ENCODE data around the gene MRPS2.
"Not testable (repeated sequence)": the region's sequence is repeated elsewhere in the genome, so short reads cannot be mapped to it uniquely, and the experiment has no call there.

MRPS2 gene

DNA sequence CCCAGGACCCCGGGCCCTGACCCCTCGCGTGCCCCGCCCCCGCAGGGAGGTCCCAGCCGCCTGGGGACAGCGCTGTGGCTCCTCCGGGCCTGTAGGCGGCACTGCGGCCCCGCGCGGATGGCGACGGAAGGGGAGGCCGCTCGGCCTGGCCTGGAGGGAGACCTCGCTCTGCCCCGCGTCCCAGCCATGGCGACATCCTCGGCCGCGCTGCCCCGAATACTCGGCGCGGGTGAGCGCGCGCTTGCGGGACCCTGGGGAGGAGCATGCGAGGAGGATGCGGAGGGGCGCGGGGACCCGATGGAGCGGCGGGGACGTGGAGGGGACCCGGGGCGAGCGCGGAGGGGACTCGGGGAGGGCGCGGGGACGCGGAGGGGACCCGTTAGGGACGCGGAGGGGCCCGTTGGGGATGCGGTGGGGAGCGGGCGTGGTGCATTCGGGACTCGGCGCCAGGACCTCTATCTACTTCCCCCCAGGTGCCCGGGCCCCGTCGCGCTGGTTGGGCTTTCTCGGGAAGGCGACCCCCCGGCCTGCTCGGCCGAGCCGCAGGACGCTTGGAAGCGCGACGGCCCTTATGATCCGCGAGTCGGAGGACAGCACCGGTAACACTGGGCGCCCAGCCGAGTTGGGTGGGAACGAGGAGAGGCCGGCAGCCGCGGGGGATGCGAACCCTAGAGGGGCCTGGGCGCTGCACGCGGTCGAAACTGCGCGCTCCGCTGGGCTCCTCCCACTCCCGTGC, at the start of gene MRPS2:
MRPS2 (plus strand) TSS at position 158 of the 736 bp plus-strand sequence; CDS start at position 187, 29 bp downstream.
- DNase-seq (ENCODE audit: low read depth): peak; percentile 60
- H3K4me3 ChIP-seq (ENCODE audit: low read depth, low read length): peak within 1 kb of the TSS; percentile 84
- TF ChIP-seq, protein P1, sequence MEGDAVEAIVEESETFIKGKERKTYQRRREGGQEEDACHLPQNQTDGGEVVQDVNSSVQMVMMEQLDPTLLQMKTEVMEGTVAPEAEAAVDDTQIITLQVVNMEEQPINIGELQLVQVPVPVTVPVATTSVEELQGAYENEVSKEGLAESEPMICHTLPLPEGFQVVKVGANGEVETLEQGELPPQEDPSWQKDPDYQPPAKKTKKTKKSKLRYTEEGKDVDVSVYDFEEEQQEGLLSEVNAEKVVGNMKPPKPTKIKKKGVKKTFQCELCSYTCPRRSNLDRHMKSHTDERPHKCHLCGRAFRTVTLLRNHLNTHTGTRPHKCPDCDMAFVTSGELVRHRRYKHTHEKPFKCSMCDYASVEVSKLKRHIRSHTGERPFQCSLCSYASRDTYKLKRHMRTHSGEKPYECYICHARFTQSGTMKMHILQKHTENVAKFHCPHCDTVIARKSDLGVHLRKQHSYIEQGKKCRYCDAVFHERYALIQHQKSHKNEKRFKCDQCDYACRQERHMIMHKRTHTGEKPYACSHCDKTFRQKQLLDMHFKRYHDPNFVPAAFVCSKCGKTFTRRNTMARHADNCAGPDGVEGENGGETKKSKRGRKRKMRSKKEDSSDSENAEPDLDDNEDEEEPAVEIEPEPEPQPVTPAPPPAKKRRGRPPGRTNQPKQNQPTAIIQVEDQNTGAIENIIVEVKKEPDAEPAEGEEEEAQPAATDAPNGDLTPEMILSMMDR (IDR thresholded peaks at IDR 0.05; ENCODE audit: control insufficient read depth, extremely low read depth, insufficient read depth): peak; percentile 99

- TF ChIP-seq, protein P1 (IDR thresholded peaks at IDR 0.05; ENCODE audit: control insufficient read depth, extremely low read depth, insufficient read depth): no peak
- no peak for DNase-seq (ENCODE audit: low read depth)
- no peak overlapping the region for H3K4me3 ChIP-seq (ENCODE audit: low read depth, low read length)
Measured at GRCh38 chr9:135450956-135451355, 49.5 kb upstream of the MRPS2 start.

DNA sequence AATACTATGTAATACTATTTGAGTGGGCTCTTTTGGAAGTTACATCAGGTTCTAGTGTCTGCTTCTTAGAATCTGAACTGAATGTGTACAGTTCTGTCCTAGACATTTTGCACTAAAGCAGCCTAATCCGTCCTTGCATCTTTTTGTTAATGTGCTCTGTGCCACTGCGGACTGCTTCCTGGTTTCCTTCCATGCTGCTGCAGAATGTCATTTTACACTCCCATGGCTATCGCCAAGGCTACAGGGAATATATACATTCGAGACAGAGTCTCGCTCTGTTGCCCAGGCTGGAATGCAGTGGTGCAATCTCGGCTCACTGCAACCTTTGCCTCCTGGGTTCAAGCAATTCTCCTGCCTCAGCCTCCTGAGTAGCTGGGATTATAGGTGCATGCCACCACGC, 48.6 kb upstream of the MRPS2 start:
- not testable (repeated sequence) for DNase-seq (ENCODE audit: low read depth); H3K4me3 ChIP-seq (ENCODE audit: low read depth, low read length)

DNA sequence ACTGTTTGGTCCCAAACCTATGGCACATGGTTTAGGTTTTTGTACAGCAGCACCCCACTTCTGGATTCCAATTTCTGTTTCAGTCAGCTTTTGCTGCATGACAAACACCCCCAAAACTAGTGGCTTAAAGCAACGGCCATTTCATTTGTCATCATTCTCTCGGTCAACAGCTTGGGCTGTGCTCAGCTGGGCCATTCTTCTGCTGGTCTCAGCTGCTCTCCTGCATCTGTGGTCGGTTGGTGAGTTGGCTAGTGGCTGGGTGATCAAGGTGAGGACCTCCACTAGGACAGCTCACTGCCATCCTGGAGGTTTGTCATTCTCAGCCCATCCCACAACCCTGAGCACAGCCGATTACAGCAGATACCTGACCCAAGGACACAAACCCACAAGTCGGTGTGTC, 45.7 kb upstream of the MRPS2 start:
- H3K4me3 ChIP-seq (ENCODE audit: low read depth, low read length): no peak overlapping the region
- DNase-seq (ENCODE audit: low read depth): no peak
- TF ChIP-seq, protein P1 (IDR thresholded peaks at IDR 0.05; ENCODE audit: control insufficient read depth, extremely low read depth, insufficient read depth): no peak

DNA sequence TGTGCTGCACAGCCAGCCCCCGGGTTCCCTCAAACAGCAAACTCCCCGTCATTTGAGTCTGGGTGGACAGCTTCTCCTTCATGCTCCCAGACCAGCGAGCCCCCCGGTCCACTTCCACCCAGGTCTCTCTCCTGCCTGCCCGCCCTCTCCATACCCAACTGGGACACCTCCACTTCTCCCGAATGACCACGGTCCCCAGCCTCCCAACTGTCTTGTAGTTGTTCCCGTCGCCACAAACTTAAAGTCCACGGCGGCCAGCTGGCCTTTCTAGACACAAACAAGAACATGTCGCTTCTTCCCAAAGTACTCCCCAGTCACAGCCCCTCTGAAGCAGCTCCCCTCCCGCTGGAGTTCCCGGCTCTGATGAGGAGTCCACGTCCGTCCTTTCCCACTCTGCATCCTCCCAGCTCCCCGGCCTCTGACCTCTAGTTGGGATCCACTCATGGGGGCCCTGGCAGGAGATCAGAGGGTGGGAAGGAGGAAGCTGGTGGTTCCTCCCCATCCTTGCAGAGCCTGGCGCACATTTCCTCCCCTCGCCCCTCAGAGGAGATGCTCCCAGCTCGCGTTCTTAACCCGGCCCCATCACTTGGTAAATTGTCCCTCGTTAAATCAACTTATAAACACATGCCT, 45.0 kb upstream of the MRPS2 start:
- TF ChIP-seq, protein P1 (IDR thresholded peaks at IDR 0.05; ENCODE audit: control insufficient read depth, extremely low read depth, insufficient read depth): no peak
- H3K4me3 ChIP-seq (ENCODE audit: low read depth, low read length): no peak overlapping the region
- no peak for DNase-seq (ENCODE audit: low read depth)

- TF ChIP-seq, protein P1 (IDR thresholded peaks at IDR 0.05; ENCODE audit: control insufficient read depth, extremely low read depth, insufficient read depth): no peak
- no peak for DNase-seq (ENCODE audit: low read depth)
- no peak overlapping the region for H3K4me3 ChIP-seq (ENCODE audit: low read depth, low read length)
Measured at GRCh38 chr9:135456436-135457104, 43.9 kb upstream of the MRPS2 start.

GRCh38 chr9:135458478-135458877, 42.0 kb upstream of the MRPS2 start:
- H3K4me3 ChIP-seq (ENCODE audit: low read depth, low read length); DNase-seq (ENCODE audit: low read depth): not testable (repeated sequence)

Measured in LNCaP clone FGC (cell line).